Measurements from ENCODE around the gene CD164.

CD164 gene

DNA sequence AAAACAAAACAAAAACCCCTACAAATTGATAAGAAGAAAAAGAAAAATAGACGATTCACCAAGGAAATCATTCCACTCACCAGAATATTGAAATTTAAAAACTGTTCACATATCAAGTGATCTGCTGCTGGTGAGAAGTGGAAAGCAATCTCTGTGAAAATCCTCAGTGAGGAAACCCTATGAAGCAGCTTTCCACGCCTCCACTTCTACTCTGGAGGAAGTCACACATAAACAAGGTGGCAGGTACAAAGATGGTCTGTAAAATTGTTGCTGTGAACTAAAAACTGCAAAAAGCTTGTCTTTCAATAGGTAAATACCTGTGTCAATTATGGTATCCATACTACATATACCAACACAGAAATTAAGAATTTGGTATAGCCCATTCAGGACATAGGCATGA is 18.5 kb downstream of the CD164 start:
- H3K4me3 ChIP-seq (ENCODE audit: low read length): no peak overlapping the region
- TF ChIP-seq ZNF274 (IDR thresholded peaks at IDR 0.05; ENCODE audit: low read depth, low read length): no peak

DNA sequence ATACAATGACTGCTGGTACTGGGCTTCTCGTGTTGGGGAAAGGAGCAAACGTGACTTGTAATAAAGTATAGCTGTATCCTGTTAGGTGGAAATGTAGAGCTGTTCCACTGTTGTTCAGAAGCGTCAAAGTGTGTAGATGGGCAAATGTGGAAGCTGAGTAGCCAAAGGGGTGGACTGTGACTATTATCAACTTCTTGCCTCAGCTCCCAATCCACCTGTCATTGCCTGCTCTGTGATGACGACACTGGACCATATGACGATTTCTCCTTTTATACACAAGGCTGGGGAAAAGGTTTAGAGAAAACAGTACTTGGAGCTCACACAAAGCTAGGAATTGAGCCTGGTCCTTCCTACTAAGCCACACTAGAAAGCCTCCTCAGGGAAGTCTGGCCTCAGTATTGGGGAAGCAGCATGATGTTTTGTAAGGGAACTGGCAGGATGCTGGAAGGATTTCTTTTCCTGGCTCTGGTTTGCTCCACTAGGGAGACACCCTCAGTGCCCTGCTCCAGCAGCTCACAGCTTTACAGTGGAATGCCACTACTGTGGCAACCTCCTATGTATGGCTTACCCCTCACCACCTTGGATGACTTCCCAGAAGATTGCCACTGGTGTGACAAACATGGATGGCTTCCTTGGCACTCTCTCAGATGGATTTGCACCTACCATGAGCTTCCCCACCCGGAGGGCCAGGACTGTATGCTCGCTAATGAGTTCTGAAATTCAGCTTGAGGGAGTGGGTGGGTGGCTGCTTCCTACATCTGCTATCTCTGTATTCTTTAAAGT is 20.0 kb downstream of the CD164 start:
- no peak for TF ChIP-seq ZNF274 (IDR thresholded peaks at IDR 0.05; ENCODE audit: low read depth, low read length)
- H3K4me3 ChIP-seq (ENCODE audit: low read length): no peak overlapping the region

DNA sequence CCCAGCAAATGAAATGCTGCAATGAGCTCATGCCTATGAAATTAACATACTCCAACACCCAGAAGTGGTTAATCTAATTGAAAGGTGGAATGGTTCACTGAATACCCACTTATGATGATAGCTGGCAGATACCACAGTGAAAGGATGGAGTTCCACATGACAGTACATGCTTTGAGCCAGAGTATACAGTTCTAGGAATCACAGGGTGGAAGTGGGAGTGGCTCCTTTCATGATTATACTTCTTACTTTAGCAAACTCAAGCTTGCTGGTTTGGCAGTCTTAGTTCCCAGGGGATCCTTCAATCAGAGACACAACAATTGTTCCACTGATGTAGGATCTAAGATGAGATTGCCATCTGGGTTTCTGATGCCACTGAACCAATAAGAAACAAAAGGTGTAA is 21.5 kb downstream of the CD164 start:
- no peak overlapping the region for H3K4me3 ChIP-seq (ENCODE audit: low read length)
- TF ChIP-seq ZNF274 (IDR thresholded peaks at IDR 0.05; ENCODE audit: low read depth, low read length): no peak

DNA sequence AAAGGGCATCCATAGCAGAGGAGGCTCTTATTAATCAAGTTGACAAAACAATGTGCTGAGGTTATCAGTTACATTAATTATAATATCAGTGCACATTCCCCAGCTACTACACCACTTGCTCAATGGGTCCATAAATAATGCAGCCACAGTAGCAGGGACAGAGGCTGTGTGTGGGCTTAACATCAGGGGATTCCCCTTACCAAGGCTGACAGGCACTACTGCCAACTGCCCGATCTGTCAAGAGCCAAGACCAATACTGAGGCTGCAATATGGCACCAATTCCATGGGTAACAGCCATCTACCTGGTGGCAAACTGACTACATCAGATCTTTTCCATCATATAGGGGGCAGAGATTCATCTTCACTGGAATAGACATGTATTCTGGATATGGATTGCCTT is 22.0 kb downstream of the CD164 start:
- H3K4me3 ChIP-seq (ENCODE audit: low read length): no peak overlapping the region
- TF ChIP-seq ZNF274 (IDR thresholded peaks at IDR 0.05; ENCODE audit: low read depth, low read length): no peak

DNA sequence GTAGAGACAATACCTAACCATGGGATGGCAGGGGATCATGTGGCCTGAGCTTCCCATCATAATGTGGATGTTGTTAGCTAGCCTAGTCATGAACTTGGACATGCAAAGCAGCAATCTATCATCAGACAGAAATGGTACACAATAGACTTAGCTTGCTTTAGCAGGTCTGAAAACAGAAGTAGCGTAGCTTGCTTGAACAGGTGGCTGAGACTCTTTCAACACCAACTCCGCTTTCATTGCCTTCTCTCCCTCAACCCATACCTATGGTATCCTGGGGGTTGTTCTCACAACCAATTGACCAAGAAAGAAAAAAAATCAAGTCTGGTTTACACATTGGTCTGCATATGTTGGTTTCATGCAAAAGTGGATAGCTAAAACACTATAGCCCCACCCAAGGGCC is 23.0 kb downstream of the CD164 start:
- H3K4me3 ChIP-seq (ENCODE audit: low read length): no peak overlapping the region
- TF ChIP-seq ZNF274 (IDR thresholded peaks at IDR 0.05; ENCODE audit: low read depth, low read length): no peak

DNA sequence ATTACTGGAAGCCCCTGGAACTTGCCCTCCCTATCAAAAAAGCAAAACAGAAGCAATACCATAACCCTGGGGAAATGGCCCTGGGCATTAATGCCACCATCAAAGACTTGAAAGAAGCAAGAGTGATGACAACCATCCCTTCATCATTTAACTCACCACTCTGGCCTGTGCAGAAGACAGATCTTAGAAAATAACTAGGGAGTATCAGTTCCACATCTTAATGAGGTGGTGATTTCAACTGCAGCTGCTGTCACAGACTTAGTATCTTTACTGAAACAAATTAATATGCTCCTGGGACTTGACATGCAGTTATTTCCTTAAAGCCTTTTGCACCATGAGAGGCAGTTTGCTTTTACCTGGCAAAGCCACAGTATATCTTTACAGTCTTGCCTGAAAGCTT is 24.1 kb downstream of the CD164 start:
- TF ChIP-seq ZNF274 (IDR thresholded peaks at IDR 0.05; ENCODE audit: low read depth, low read length): no peak
- no peak overlapping the region for H3K4me3 ChIP-seq (ENCODE audit: low read length)

DNA sequence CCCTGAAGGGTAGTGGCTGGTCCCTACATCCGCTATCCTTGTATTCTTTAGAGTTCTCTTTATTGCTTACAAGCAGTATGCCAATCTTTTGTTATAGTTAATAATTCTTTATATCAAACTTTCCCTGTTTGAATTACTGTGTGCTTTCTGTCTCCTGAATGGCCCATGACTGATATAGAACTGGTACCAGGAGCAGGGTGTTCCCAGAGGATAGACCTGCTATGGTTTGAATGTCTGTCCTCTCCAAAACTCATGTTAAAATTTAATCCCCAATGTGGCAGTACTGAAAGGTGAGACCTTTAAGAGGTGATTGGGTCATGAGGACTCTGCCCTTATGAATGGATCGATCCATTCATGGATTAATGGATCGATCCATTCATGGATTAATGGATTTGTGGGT is 26.0 kb downstream of the CD164 start:
- H3K4me3 ChIP-seq (ENCODE audit: low read length): no peak overlapping the region
- TF ChIP-seq ZNF274 (IDR thresholded peaks at IDR 0.05; ENCODE audit: low read depth, low read length): no peak

DNA sequence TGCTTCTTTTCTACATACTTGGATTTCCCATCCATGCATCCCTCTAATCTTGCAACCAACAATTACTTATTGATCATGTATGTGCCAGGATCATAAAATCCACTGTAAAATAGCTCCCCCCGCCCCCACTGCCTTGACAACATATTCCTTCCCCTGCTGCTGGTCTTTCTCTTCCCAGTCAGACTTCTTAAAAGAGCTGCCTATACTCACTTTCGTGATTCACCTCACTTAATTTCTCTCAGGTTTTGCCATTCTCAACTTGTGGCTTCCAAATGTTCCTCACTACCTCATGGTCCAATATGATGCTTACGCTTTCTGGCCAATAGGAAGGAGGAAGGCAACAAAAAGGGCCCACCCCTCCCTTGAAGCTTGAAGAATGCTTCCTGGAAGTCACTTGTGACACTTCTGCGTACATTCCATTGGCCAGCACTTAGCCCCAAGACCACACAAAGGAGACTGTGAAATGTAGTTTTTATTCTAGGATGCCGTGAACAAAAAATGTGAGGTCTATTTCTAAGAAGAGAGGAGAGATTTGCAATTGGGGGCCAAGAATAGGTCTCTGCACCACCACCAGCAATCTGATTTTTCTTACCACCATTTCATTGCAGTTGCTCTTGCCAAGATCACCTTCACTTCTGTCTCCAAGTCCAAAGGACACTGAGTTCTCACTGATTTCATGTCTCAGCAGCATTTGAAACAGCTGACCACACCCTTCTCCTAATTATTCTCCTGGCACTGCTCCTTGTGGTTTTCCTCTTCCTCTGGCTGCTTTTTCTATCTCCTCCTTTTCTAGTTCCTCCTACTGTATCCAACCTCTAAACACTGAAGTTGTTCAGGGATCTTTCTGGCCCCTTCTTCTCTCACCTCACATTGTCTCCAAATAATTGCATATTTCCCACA is 30.8 kb downstream of the CD164 start:
- TF ChIP-seq ZNF274 (IDR thresholded peaks at IDR 0.05; ENCODE audit: low read depth, low read length): no peak
- H3K4me3 ChIP-seq (ENCODE audit: low read length): no peak overlapping the region

DNA sequence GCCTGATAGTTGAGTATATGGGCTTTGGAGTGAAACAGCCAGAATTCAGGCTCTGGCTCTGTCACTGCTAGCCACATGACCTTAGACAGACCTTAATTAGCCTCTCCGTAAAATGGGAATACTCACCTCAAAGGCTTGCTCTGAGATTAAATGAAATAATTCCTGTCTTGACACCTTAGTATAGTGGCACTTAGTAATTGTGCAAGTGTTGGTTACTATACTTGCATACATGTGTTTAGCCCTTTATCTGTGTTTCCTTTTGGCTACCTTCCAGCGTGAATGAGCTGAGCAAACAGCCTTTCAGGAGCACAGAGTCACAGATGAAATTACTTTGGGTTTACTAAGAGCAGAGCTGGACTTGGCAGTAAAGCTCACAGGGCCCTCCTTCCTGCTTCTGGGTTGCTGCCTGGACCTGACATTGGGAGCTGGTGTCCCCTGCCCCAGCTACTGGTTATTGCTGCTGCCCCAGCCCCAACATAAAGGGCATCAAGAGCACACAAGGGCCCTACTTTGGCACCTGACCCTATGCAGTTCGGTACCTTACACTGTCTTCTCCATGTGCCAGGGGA is 32.8 kb downstream of the CD164 start:
- no peak for TF ChIP-seq ZNF274 (IDR thresholded peaks at IDR 0.05; ENCODE audit: low read depth, low read length)
- no peak overlapping the region for H3K4me3 ChIP-seq (ENCODE audit: low read length)

DNA sequence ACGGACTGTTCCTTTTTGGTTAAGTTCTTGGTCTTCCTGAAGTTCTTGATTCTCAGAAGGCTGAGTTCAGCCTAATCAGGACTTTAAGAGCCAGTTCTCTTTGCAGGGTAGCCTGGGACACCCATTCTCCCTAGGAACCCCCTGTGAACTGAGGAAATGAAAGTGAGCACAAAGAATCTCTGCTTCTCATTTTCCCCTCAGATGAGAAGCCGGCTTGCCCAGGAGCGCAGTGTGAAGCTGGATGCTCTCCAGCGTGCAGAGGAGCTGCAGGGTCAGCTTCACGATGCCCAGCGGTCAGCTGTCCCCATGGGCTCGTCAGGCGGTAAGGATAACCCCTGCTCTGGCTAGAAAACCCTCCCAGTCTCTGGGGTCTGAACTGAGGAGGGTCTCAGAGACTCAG is 34.0 kb downstream of the CD164 start:
- no peak overlapping the region for H3K4me3 ChIP-seq (ENCODE audit: low read length)
- no peak for TF ChIP-seq ZNF274 (IDR thresholded peaks at IDR 0.05; ENCODE audit: low read depth, low read length)

DNA sequence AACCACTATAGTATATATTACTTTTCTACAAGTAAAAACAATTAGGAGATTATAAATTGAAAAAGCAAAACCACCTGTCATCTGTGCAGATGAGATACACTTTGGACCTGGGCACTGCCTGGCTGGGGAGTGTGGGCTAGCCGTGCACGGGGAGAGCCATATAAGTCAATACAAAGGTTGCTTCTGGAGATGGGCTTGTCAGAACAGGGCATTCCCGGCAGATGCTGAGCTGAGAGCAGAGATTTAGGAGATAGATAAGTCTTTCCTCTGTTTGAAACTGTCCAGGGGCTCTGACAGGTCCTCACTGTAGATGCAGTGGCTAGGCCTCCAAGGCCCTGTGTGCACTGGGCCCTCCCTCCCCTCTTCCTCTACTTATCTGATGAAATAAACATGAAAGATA is 34.5 kb downstream of the CD164 start:
- TF ChIP-seq ZNF274 (IDR thresholded peaks at IDR 0.05; ENCODE audit: low read depth, low read length): no peak

DNA sequence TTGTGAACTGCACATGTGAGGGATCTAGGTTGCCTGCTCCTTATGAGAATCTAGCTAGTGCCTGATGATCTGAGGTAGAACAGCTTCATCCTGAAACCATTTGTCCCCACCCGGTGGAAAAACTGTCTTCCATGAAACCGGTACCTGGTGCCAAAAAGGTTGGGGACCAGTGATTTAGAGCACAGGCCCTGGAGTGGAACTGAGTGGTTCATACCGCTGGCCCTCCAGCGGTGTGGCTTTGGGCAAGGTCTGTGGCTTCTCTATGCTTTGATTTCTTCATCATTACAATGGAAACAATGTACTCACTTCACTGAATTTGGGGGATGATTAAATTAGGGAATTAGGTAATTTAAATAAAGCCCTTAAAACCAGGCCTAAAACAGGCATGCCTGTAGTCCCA is 36.3 kb downstream of the CD164 start:
- TF ChIP-seq ZNF274 (IDR thresholded peaks at IDR 0.05; ENCODE audit: low read depth, low read length): no peak

More for the DNA sequence above, 34.5 kb downstream of the CD164 start:
- H3K4me3 ChIP-seq (ENCODE audit: low read length): no peak overlapping the region

DNA sequence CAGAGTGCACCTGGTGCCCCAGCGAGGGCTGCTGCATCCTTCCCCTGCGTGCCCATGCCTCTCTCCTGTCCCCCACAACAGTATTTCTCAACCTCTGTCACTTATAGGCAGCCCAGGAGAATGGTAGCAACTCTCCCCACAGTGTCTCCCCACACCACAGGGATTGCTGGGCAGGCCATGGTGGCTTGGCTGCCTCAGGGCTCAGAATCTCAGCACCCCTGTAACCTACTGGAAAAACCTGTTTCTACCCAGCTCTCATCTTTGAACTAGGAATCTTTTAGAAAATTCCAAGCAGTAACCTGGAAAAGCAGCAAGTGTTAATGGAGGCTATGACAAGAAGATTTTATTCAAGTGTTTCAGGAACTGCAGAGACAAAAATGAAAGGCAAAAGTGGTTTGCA is 38.0 kb downstream of the CD164 start:
- H3K4me3 ChIP-seq (ENCODE audit: low read length): no peak overlapping the region
- TF ChIP-seq ZNF274 (IDR thresholded peaks at IDR 0.05; ENCODE audit: low read depth, low read length): no peak

More for the DNA sequence above, 36.3 kb downstream of the CD164 start:
- H3K4me3 ChIP-seq (ENCODE audit: low read length): no peak overlapping the region

DNA sequence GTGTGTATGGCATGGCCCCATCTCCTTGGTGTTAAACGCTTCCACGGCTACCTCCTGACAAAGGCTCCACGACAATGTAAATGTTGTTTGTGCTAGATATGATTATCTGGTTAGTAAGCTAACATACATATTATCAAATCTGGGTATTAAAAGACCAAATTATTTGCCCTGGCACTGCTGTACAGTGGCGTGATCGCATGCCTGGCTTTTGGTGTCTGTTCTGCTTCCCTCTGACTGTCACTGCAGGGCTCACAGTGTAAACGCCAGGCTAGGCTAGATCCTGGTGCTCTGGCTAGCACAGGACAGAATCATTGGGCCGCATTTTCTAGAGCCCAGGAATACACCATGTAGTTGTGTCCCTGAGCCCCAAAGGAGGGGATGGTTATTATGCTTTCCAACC is 38.7 kb downstream of the CD164 start:
- no peak for TF ChIP-seq ZNF274 (IDR thresholded peaks at IDR 0.05; ENCODE audit: low read depth, low read length)
- H3K4me3 ChIP-seq (ENCODE audit: low read length): no peak overlapping the region

DNA sequence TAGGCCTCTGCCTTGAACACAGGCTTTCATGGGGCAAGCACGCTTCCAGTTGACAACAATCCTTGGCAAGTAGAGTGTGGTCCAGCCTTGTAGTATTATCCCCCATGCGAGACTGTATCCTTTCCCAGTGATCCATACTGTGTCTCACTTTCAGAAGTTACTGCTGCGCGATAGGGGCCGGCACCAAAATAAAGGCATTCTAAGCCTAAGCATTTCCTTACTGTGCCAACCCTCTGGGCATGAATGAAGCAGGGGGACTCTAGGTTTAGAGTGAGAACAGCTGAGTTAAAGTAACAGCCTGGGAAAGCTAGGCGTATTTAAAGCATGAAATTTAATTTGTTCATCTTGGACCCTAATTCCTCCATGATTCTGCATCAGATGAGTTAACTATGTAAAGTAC is 39.4 kb downstream of the CD164 start:
- H3K4me3 ChIP-seq (ENCODE audit: low read length): no peak overlapping the region
- no peak for TF ChIP-seq ZNF274 (IDR thresholded peaks at IDR 0.05; ENCODE audit: low read depth, low read length)
